ENCODE measurements around the gene LY6G5C. TPM values are rescaled to one million over a fixed set of nuclear protein-coding genes. Genes with fewer than 3 reads are reported as not detected.

Gene LY6G5C
- total and polyA plus RNA-seq, 7 donors = 0.75 to 3.2 (median 2.1) TPM

DNA sequence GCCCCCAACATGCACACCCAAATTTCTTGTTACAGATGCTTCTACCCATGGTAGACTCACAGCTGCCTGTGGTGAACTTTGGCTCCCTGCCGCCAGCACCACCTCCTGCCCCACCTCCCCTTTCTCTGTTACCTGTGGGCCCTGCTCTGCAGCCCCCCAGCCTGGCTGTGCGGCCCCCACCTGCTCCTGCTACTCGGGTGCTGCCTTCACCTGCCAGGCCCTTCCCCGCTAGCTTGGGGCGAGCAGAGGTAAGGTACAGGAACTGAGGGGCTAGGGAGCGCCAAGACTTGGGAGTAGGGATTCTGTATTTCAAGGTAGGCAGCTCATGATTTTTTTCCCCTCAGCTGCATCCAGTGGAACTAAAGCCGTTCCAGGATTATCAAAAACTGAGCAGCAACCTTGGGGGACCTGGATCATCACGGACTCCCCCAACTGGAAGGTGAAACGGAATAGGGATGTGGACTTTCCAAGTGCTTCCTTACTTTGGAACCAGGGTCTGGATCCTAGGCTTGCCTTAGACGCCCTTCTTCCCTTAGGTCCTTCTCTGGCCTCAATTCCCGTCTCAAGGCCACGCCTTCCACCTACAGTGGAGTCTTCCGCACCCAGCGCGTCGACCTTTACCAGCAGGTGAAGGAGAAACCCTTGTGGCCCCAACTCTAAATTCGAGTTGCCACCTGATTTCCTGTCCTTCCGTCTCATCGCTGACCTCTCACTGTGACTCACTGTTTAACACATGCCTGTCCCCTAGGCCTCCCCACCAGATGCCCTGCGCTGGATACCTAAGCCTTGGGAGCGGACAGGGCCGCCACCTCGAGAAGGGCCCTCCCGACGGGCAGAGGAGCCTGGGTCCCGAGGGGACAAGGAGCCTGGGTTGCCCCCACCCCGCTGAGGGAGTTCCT lies 43.9 kb downstream of the LY6G5C start:
- H3K27me3 ChIP-seq (ENCODE audit: insufficient read depth in 3 of 3, low read length in 2 of 3) = no peaks in the 10 kb centered on the region
- TF ChIP-seq, protein P1, sequence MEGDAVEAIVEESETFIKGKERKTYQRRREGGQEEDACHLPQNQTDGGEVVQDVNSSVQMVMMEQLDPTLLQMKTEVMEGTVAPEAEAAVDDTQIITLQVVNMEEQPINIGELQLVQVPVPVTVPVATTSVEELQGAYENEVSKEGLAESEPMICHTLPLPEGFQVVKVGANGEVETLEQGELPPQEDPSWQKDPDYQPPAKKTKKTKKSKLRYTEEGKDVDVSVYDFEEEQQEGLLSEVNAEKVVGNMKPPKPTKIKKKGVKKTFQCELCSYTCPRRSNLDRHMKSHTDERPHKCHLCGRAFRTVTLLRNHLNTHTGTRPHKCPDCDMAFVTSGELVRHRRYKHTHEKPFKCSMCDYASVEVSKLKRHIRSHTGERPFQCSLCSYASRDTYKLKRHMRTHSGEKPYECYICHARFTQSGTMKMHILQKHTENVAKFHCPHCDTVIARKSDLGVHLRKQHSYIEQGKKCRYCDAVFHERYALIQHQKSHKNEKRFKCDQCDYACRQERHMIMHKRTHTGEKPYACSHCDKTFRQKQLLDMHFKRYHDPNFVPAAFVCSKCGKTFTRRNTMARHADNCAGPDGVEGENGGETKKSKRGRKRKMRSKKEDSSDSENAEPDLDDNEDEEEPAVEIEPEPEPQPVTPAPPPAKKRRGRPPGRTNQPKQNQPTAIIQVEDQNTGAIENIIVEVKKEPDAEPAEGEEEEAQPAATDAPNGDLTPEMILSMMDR (IDR thresholded peaks at IDR 0.05) = no peak
- no peak for DNase-seq
- peak overlapping the region; percentile 23 for H3K27ac ChIP-seq
- H3K4me3 ChIP-seq = no peak overlapping the region
- H3K9me3 ChIP-seq = no peaks in the 10 kb centered on the region
- H3K36me3 ChIP-seq (ENCODE audit: insufficient read depth in 1 of 2, low read depth in 1 of 2) = peaks cover 26 to 100% of the 10 kb centered on the region in 2 donors
- peak; percentile 11 to 46 (median 33) for ATAC-seq
- H3K4me1 ChIP-seq = peaks cover 6% of the 10 kb centered on the region
- intact Hi-C loops (cut with DNase I) = no loop called here
- 73 to 81% (median 78%) methylated on average over 27 of the region's 27 CpGs for WGBS, 3 donors

GRCh38 chr6:31634969-31635575 lies 45.8 kb downstream of the LY6G5C start:
- Histone ChIP-seq H3K9me3 (no peaks in the 10 kb centered on the region), H3K4me1 (peaks cover 6% of the 10 kb centered on the region), H3K27me3 (ENCODE audit: insufficient read depth in 3 of 3, low read length in 2 of 3) (no peaks in the 10 kb centered on the region), H3K36me3 (ENCODE audit: insufficient read depth in 1 of 2, low read depth in 1 of 2) (peaks cover 25 to 100% of the 10 kb centered on the region in 2 donors), H3K4me3 (no peak overlapping the region), H3K27ac (no peak overlapping the region)
- TF ChIP-seq, protein P1 (IDR thresholded peaks at IDR 0.05) = no peak
- intact Hi-C loops (cut with DNase I) = no loop called here
- WGBS, 3 donors = 76 to 87% (median 76%) methylated on average over 11 of the region's 11 CpGs
- DNase-seq (no peak), ATAC-seq (no peak)

GRCh38 chr6:31634131-31634530 lies 46.7 kb downstream of the LY6G5C start:
- Histone ChIP-seq H3K27me3 (ENCODE audit: insufficient read depth in 3 of 3, low read length in 2 of 3) (no peaks in the 10 kb centered on the region), H3K4me1 (peaks cover 6% of the 10 kb centered on the region), H3K36me3 (ENCODE audit: insufficient read depth in 1 of 2, low read depth in 1 of 2) (peaks cover 26 to 100% of the 10 kb centered on the region in 2 donors), H3K27ac (no peak overlapping the region), H3K4me3 (no peak overlapping the region), H3K9me3 (no peaks in the 10 kb centered on the region)
- DNase-seq = no peak
- TF ChIP-seq, protein P1 (IDR thresholded peaks at IDR 0.05) = no peak
- intact Hi-C loops (cut with DNase I) = no loop called here
- WGBS, 3 donors = 88 to 92% (median 92%) methylated on average over 3 of the region's 3 CpGs
- ATAC-seq = no peak

DNA sequence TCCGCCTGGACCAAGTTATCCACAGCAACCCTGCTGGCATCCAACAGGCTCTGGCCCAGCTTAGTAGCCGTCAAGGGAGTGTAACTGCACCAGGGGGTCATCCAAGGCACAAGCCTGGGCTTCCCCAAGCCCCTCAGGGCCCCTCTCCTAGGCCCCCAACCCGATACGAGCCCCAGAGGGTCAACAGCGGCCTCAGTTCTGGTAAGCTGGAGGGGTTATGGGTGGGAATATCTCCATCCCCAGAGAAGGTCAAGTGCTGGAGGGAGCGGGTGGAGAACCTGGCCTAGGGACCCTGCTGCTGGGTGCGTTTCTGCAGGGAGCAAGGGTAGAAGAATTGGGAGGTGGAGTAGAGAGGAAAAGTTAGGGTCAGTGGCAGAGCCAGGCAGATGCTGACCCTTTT lies 47.4 kb downstream of the LY6G5C start:
- Histone ChIP-seq H3K4me1 (peaks cover 6% of the 10 kb centered on the region), H3K27me3 (ENCODE audit: insufficient read depth in 3 of 3, low read length in 2 of 3) (no peaks in the 10 kb centered on the region), H3K27ac (no peak overlapping the region), H3K9me3 (no peaks in the 10 kb centered on the region), H3K36me3 (ENCODE audit: insufficient read depth in 1 of 2, low read depth in 1 of 2) (peaks cover 28 to 100% of the 10 kb centered on the region in 2 donors), H3K4me3 (no peak overlapping the region)
- TF ChIP-seq, protein P1 (IDR thresholded peaks at IDR 0.05) = no peak
- WGBS, 3 donors = 85 to 86% (median 85%) methylated on average over 7 of the region's 7 CpGs
- ATAC-seq (no peak), DNase-seq (no peak)
- intact Hi-C loops (cut with DNase I) = no loop called here

Measured in psoas muscle (tissue), 8 donors.